Measurements from ENCODE around the gene SUCNR1. TPM values are rescaled to one million over a fixed set of nuclear protein-coding genes. Genes with fewer than 3 reads are reported as not detected.

The SUCNR1 gene
- total and polyA plus RNA-seq, 2 of the 13 experiments (the other 11 are each of a cell fraction or from before 2014, with no cell fraction given): 0.03 TPM; not detected in 1

- TF ChIP-seq ZNF800 (CRISPR knock-in tag; IDR thresholded peaks at IDR 0.05) (no peak), TERF1 (CRISPR knock-in tag; IDR thresholded peaks at IDR 0.05) (no peak), ZNF230 (CRISPR knock-in tag; IDR thresholded peaks at IDR 0.05) (no peak)
Measured at GRCh38 chr3:151895478-151896241, 22.2 kb downstream of the SUCNR1 start (continued).

- ChIA-PET CTCF (ENCODE audit: low intra/inter-chr PET ratio, low total read pairs) (no interaction called here), POLR2A (no interaction called here)
- H3K4me2 ChIP-seq (ENCODE audit: low read depth, low read length): no peak overlapping the region
- in situ Hi-C loops (cut with HindIII; ENCODE audit: extremely low pct_ligation_motif_present, low pct_unique_long_range_greater_than_20kb) (no loop called here), intact Hi-C loops (cut with micrococcal nuclease; ENCODE audit: unreplicated experiment) (no loop called here)
- DNase-seq (ENCODE audit: low spot score) (no peak), FAIRE-seq (no peak), ATAC-seq (no peak)
- H3K4me3 ChIP-seq (replicated peaks in 1 of 3; ENCODE audit: insufficient read depth in 1 of 3, low read depth in 2 of 3, low read length in 3 of 3): no peak overlapping the region
- H3K9ac ChIP-seq (ENCODE audit: insufficient read depth, low read depth, low read length): no peak overlapping the region
- no peaks in the 10 kb centered on the region for H3K36me3 ChIP-seq (replicated peaks in 1 of 2; ENCODE audit: control insufficient read depth in 1 of 2, insufficient read depth in 2 of 2, low read length in 2 of 2)
- H3K4me1 ChIP-seq (ENCODE audit: insufficient read depth, low read length): no peaks in the 10 kb centered on the region
- H3K9me3 ChIP-seq (ENCODE audit: low read length): no peaks in the 10 kb centered on the region
- H3K27me3 ChIP-seq (ENCODE audit: control insufficient read depth in 1 of 2, insufficient read depth in 2 of 2, low read length in 2 of 2): no peaks in the 10 kb centered on the region
- BruUV-seq (replicated peaks): no TSS peak
- no peaks in the 10 kb centered on the region for H3K79me2 ChIP-seq (ENCODE audit: insufficient read depth, low read length)
- 0% methylated on average over 4 of the region's 4 CpGs for WGBS (ENCODE audit: low lambda C conversion rate)
- no peaks in the 10 kb centered on the region for H4K20me1 ChIP-seq (ENCODE audit: insufficient read depth, low read length)
- no peak overlapping the region for H2AFZ ChIP-seq (ENCODE audit: low read length)
- no peak overlapping the region for H3K27ac ChIP-seq (ENCODE audit: extremely low read length, insufficient read depth, low read length)
- TF ChIP-seq IRX3 (CRISPR knock-in tag; IDR thresholded peaks at IDR 0.05; ENCODE audit: borderline replicate concordance, low read depth) (no peak), KDM3A (CRISPR knock-in tag; IDR thresholded peaks at IDR 0.05; ENCODE audit: low read depth) (no peak), HMGXB4 (CRISPR knock-in tag; IDR thresholded peaks at IDR 0.05; ENCODE audit: borderline replicate concordance in 1 of 2, low read depth in 1 of 2) (no peak), HBP1 (CRISPR knock-in tag; IDR thresholded peaks at IDR 0.05; ENCODE audit: low read depth) (no peak), FLYWCH1 (CRISPR knock-in tag; IDR thresholded peaks at IDR 0.05) (no peak), ZNF710 (CRISPR knock-in tag; IDR thresholded peaks at IDR 0.05; ENCODE audit: borderline replicate concordance) (no peak), ZNF484 (CRISPR knock-in tag; IDR thresholded peaks at IDR 0.05; ENCODE audit: borderline replicate concordance, low read depth) (no peak), ZNF350 (CRISPR knock-in tag; IDR thresholded peaks at IDR 0.05; ENCODE audit: borderline replicate concordance, low read depth) (no peak)
Measured at GRCh38 chr3:151896246-151897012, 23.0 kb downstream of the SUCNR1 start.
